CD4-positive, alpha-beta T cell treated with Interleukin-6 for 4 hours (primary cell): ENCODE data around the gene SEMA3E.
"Not testable (repeated sequence)": the region's sequence is repeated elsewhere in the genome, so short reads cannot be mapped to it uniquely, and the experiment has no call there.

Experiments used
- DNase-seq: peaks from one replicate; pipeline ENCODE4 v3.0.0-alpha.2; 2020; ENCODE audit warnings: mixed read lengths

SEMA3E gene

DNA sequence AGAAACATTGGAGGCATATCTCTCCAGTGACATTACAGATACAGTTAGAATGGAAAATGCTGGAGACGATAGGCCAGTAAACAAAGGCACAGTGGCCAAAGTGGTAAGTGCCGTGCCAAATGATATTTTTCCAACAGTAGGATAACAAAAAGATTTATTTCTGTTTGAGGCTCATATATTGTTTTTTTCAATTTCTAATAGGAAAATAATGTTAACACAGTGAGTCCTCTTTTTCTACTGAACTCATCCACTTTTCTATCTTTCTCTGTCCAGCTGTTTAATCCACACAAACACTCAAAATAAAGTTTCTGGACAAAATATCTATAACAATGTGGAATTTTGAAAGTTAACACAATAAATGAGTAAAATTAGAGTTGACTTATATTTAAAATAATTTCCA lies 201.3 kb downstream of the SEMA3E start:
- DNase-seq, result no peak

DNA sequence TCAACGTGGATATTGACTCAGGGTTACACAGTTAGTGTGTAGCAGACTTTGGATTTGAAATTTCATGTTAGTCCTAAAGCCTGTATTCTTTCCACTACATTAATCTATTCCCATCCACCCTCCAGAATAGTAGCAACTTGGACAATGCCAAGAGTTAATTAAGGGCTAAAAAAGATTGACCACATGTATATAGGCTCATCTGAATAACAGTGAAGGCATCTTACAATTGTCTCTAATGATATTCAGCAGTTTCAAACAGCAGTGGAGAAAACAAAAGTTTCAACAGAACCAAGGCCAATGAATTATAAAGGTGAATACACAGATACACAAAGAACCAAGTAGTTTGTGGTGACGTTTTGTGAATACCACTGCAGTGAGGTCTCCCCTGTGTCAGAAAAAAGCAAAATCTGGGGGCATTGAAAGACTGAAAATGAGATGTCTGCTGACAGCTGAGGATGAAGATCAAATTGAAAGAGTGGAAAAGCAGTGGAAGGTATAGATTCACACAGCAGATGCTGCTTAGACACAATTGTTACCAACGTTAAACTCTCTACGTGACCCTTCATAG lies 202.8 kb downstream of the SEMA3E start:
- no peak for DNase-seq

DNA sequence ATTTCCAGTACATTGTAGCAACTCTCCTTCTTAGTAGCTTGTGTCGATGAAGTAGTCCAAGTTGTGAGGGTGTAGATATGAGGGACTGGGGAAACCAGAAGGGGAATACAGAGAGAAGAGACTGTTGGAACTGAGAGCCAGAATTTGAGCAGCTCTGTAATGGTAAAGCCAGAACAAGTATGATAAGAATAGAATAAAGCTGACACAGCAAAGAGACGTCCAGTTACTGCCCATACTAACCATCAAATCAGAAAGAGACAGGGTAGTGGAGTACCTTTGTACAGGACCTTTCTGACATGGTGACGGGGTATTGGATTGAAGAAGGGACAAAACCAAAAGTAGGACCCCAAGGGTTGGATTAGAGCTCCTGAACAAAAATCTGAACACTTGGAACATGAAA lies 206.0 kb downstream of the SEMA3E start:
- DNase-seq, result no peak

DNA sequence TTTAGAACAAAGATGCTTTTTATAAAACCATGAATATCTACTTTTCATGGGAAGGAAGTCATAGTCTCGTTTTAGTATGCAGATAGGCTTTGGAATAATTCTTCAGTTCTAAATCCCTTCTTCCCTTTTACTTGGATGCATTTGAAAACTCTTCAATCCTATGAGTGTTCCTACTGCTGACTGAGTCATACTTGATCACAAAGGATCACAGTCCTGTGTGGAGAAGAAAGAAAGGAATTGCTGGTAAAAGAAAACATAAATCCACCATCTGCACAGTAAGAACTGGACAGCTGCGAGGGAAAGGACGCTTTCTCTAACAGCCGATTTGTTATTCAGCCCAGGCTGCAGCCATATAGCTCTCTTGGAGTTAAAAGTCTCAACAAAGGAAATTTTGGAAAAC lies 209.9 kb downstream of the SEMA3E start:
- DNase-seq, result no peak

DNA sequence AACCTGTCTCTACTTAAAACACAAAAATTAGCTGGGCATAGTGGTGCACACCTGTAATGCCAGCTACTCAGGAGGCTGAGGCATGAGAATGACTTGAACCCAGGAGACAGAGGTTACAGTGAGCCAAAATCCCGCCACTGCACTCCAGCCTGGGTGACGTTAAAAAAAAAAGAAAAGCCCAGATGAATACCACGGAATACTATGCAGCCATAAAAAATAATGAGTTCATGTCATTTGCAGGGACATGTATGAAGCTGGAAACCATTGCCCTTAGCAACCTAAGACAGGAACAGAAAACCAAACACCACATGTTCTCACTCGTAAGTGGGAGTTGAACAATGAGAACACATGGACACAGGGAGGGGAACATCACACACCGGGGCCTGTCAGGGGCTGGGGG lies 218.7 kb downstream of the SEMA3E start:
- DNase-seq, result not testable (repeated sequence)

DNA sequence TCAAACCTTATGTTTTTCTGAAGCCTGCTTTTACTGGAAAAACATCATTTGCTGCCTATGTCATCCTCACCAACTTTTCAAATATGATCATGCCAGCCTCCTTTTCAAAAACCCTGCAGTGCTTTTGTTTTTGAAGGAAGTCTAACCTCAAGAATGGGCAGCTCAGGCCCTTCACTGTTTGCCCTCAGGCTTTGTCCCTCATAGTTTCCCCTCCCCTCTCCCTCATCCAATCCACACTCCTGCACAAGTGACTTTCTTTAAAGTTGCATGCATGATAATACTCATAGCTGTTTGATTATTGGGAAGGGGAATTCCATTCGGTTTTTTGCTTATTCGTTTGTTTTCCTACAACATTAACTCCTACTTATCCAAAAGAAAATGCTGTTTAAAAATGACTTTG lies 219.4 kb downstream of the SEMA3E start:
- DNase-seq, result no peak

DNA sequence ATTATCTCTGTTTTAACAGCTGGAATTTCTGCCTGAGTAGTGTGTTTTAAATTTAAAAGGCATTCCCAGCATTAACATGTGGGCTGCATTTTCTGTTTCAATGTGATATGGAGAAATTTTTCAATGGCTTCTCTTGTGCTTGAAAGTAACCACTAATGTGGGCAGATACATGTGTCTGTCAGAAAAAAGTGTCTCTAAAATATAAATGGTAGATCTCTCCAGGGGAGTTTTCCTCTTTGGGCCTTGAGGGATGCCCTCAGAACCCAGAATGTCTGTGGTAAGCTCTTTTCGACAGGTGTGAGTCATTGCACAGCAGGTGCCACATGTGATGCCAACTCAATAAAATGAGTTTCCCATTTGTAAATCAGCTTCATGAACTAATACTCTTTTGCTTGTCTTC lies 221.1 kb downstream of the SEMA3E start:
- DNase-seq, result no peak

DNA sequence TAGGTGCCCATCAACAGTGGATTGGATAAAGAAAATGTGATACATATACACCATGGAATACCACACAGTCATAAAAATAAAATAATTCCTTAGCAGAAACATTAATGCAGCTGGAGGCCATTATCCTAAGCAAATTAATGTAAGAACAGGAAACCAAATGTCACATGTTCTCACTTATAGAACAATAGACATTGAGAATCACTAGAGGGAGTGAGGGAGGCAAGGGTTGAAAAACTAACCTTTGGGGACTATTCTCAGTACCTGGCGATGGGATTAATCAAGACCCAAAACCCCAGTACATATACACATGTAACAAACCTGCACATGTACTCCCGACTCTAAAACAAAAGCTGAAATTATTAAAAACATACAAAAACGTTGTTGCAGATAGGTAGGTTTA lies 222.6 kb downstream of the SEMA3E start:
- DNase-seq, result no peak

DNA sequence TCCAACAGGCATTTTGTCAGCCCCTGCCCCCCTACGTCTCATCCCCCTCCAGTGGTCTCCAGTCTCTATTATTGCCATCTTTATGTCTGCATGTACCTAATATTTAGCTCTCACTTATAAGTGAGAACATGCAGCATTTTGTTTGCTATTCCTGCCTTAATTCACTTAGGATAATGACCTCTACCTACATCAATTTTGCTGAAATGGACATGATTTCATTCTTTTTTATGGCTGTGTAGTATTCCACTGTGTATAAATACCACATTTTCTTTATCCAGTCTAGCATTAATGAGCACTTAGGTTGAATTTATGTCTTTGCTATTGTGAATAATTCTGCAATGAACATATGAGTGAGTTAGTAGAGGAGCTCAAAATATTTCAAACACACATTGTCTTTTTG lies 229.9 kb downstream of the SEMA3E start:
- DNase-seq, result no peak

DNA sequence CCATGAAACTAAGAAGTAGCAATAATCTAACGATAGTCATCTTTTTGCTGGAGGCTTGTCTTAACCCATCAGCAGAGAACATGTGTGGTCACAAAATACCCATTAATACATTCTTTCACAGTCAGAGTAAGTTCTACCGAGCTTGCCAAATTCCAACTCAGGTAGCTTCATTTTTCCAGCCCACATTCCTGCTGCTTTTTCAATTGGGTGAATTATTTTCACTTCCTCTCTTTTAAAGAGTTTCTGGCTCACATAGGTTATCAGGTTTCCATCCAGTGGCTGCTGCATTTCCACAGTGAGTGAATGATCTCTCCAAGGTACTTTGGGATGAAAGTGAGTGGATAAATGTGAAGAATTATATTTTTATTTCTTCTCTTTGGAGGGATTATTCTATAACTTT lies 233.1 kb downstream of the SEMA3E start:
- DNase-seq, result no peak

DNA sequence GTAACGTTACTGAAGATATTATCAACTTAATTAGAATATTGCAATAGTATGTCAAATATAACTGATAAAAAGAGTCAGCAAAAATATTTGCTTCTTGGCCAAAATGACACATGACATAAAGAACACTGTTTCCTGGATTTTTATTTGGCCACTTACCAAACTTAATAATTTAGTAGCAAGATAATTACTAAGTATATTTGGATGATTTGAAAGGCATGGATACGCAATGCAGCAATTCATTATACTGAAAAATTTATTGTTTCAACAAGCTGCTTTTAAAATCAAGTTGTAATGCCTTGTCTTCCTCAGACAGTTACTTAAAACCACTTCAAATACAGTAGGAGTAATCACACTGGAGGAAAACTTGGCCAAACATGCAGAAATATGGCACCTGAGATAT lies 234.0 kb downstream of the SEMA3E start:
- DNase-seq, result no peak

DNA sequence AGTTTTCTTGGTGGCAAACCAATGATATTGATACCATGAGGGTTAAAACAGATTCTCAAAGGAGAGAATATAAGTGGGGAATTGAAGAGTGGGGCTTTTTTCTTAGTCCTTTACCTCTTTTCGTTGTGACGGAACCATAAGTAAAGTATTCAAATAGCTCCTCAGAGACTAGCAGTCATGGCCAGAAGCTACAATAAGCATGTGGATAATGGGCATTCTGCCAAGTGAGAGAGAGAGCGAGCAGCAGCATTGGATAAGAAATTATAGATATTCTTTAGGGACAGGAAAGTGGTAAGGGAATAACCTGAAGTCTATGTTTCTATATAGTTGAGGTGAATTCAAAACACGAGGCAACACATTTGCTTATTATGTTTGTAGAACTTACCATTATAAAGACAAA lies 235.1 kb downstream of the SEMA3E start:
- no peak for DNase-seq

DNA sequence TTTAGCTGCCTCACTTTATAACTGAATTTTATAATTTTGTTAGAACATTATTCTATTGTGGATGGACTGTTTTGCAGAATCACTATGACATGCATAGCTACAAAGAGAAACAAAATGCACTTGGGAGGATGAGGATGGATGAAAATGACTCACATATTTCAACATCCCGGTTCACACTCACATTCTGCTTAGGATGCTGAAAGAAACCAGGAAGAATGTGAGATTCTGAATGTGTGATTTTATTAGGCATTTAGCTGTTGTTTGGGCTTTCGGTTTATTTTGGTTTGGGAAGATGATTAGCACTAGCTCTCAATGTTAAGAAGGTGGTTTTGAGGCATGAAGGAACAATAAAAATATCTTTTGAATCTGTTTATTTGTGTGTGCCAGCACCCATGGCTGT lies 235.5 kb downstream of the SEMA3E start:
- no peak for DNase-seq

DNA sequence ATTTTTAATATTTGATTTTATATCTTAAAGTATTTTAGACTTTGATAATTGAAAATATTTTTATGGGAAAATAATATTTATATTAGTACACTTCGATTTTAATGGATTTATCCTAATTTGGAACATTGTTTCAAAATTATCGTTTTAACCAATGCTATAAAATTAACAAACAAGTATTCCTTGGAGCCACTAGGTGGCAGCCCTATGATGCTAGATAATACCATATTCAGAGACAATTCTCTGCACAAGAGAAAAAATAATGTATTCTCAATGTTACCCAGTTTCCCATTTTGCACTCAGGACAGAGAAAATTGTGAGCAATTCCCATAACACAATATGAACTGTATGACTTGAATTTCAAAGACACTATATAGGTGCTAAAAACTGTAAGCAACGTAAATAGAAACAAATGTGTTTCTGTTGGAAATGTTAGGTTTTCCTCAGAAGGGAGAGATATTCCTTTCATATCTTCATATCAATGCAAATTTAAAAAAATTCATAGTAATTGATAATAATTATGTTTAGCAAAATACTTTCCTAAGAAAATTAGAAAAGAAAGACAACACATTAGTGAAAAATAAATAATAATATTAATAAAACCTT lies 237.8 kb downstream of the SEMA3E start:
- no peak for DNase-seq

DNA sequence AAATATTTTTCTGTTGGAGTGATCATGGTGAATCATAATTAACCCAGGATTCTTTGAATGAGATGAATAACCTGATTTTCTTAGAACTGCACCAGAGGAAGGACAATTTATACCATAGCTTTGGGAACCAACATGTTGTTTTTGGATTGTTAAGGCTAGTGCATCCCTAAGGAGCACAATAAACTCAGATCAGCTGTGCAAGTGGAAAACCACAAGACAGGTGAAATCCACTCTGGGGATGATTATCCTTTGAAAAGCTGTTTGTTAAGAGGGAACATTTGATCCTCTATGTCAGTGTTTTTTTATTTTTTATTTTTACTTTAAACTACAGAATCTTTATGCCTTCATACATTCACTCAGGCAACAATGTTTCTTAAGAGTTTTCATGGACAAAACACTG lies 254.2 kb downstream of the SEMA3E start:
- no peak for DNase-seq

DNA sequence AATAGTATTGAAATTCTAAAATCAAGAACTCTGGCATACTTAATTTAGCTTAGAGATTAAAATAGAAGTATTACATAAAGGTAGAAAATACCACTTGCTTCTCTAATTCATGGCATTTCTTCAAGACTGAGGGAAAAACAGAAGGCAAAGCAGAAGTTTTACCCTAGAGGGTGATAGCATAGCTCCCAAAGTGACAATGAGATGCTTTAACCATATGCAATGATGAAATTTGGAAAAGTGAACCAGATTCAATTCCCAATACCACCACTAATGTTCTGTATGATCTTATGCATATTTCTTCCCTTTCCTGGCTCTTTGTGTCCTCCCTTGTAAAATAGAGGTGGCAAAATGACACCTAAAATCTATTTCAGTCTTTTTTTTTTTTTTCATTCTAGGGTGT lies 260.5 kb downstream of the SEMA3E start:
- no peak for DNase-seq

DNA sequence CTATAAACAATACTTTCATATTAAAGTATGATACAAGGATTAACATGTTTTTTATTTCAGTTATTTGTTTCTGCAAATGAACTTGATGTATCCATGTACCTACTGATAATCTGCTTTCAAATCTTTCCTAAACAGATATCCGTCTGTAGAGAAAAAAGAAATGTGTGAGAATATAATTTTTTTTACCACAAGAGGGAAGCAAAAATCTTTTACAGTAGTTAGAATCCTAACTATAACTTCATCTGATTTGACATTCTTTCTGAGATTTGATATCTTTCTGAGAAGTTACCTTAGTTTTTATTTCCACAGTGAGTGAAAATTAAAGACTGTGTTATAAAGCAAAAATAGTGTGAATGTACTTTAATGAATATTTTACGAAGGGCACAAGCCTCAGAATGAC lies 282.3 kb downstream of the SEMA3E start:
- DNase-seq, result no peak

DNA sequence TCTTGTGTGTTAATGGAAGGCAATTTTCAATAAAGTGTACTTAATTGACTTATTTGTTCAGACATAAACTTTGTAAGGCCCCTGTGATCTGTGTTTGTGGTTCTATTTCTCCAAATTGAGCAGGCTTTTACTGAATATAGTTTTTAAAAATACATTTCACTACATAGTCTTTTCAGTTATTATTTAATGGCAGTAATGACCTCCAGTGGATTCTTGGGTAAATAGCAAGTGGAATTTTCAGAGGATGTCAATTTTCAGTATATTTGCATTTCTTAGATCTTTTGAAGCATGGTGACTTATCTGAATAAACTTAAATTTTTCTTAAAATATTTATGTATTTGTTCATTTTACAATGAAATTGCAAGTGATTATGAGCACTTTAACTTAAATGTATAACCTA lies 283.2 kb downstream of the SEMA3E start:
- DNase-seq, result no peak

DNA sequence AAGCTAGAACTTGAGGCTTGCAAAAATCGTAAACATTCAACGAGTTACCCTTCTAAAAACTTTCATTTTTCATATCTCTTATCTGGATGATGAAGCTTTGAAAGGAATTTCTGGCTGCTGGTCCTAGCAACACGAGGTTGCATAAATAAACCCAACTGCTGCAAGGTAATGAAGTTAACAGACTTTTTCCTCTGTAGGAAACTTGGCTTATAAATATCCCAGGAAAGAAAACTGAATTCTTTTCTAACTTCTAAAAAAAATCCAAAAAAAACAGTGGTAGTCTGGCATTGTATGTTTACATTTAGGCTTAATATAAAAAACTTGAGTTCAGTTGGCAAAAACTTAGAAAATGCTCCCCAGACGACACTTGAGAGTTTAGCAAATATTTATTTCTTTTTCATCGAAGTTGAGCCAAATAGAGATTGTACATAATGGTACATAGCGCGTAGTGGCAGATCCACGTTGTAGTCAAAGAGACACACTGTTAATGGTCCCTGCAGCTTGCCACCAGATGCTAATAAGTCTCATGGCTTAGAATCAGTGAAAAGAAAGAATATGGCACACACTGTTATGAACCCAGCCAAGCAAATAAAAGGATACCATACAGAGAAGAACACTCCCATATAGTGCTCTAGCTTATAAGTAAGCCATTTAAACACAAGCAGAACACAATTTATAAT lies 285.9 kb downstream of the SEMA3E start:
- no peak for DNase-seq

DNA sequence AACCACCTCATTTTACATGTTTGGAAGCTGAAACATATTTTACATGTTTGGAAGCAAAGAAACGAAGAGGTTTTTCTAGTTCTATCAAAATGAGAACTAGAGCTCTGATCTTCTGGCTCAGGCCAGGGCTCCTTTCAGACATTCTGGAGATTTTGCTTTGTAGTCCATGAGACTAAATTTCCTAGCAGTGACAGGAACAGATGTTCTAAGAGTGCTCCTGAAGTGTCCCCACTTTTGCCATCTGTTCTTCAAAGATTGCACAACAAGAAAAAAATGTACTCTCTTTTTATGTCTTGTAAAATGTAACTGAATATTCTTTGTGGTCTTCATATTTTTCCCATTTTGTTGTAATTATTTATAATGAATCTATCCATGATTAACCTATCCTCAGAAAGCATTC lies 289.8 kb downstream of the SEMA3E start:
- no peak for DNase-seq

DNA sequence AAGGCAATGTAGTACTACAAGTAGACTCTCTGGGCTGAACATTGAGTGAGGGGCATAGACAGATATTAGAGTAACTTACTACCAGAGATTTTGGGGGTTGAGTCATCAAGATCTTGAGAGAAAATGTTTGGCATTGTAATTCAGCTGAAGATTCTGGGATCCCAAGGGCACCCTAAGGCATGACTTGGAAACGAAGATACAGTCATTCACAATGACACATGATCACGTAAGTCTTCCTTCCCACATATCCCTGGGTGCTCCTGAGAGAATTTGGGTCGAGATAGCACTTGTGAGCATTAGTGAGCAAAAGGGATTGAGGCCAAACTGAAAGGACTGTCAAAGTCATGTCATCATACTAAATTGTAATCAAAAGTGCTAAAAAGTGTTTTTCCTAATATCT lies 293.8 kb downstream of the SEMA3E start:
- no peak for DNase-seq

DNA sequence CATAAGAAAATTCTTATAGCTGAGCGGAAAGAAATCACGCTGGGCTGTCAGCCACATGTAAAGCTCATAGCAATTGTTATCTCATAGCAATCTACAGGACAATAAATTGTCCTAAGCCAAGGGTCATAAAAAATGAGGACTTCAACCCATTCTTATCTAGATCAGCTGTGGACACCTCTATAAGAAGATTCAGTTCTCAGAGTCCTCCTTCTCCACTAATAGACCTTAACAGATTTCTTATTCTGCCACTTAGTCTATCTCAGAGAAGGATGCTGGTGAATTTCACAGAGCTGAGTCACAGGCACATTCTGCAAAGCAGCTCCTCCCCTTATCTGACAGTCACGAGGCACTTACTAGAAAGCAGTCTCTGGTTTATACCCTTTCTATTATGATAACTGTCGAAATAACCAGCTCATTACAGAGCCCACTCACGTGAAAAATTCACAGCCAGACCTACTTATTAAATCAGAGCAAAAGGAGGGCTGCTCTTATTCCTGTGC lies 300.9 kb downstream of the SEMA3E start:
- DNase-seq, result no peak

DNA sequence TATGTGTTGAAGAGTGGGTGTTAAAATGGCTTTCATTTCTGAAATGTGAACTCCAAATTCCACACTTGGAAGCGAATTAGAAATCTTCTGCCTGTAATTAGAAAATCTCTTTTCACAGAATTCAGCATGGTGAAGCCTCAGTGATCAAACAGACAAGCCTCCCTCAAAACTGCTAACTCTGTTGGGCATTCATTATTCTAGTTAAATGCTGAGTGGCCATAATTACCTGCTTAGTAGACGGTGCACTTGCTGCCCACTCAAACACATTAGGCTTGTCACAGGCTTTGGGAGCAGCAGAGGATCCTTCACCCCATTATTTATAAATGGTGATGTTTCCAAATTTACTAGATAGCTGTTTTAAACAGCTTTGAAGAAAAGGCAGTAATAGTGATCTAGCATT lies 309.0 kb downstream of the SEMA3E start:
- DNase-seq, result no peak

DNA sequence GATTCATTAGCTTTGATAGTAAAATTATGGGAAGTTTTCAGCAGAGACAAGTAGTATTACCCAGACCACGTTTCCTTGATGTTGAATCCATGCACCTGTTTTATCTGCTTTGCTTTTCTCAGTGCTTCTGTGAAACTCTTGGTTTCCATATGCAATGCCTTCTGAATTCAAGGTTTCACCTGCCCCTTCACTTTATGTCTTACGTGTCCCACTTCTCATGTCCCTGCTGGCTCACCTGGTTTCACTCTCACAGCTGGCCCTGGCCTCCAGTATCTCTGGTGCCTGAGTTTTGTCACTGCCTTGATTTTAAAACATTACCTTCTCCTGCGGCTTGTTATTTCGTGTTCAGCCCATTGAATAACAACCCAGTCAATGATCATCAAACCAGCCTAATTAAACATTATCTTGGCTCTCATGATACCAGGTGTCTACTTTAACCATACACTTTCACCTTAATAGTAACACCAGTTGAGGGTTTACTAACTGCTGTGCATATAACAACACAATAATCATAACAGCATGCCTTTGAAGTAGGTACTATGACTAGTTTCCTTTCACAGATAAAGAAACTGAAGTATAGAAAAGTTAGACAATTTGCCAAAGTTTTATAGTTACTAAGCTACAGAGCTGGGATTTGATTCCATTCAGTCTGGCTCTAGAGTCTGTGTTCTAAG lies 310.5 kb downstream of the SEMA3E start:
- DNase-seq, result no peak
